ENCODE data around the gene ACTR3. TPM values are rescaled to one million over a fixed set of nuclear protein-coding genes. Genes with fewer than 3 reads are reported as not detected.
A peak's percentile ranks its signal among the peaks of the same experiment; 100 is the strongest.
"Not testable (repeated sequence)": the region's sequence is repeated elsewhere in the genome, so short reads cannot be mapped to it uniquely, and the experiment has no call there.

The ACTR3 gene
- total RNA-seq, 2 experiments from 2014 or later: 442 to 449 TPM

DNA sequence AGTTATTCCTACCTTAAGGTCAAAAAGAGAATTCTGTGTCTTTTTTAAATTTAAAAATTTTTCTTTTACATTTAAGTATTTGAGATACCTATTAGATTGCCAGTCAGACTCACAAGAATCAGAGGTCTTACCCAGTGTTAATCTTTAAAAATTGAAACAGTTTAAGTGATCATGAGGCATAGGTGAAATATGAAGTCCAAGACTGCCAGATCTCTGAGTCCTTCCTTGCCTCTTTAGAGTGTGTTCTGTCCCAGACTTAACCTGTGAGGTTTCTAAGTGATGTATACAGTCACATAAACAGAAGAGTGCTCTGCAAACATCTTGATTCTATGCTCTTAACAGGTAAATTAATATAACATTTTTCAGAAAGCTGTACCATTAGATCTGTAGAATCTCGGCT is 40.6 kb downstream of the ACTR3 start:
- DNase-seq (no peak), ATAC-seq (no peak)
- POLR2A ChIA-PET: no interaction called here
- Mint-ChIP-seq H3K27ac (peak overlapping the region; percentile 62), H3K4me1 (ENCODE audit: low read depth) (peaks cover 36% of the 10 kb centered on the region), H3K36me3 (ENCODE audit: low read depth) (peaks cover 53% of the 10 kb centered on the region), H3K9me3 (no peaks in the 10 kb centered on the region), H3K4me3 (no peak overlapping the region), H3K27me3 (no peaks in the 10 kb centered on the region)
- CTCF ChIA-PET: interaction anchor here (0.7 kb wide), 1 partner anchor 45 kb away, joined by 3 read pairs; no protein-coding TSS in a partner anchor
- intact Hi-C loops (cut with micrococcal nuclease): no loop called here
- TF ChIP-seq CTCF (IDR thresholded peaks at IDR 0.05): no peak

DNA sequence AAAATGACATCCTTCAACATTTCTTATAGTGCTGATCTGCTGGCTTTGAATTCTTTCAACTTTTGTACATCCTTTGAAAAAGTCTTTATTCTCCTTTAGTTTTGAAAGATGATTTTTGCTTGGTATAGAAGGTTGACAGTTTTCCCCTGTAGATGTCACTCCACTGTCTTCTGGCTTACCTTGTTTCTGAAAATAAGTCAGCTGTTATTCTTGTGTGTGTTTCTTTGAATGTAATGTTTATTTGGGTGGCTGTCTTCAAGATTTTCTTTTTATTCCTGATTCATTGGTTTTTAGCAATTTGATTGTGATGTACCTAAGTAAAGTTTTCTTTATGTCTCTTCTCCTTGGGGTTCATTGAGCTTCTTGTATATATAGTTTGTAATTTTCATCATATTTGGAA is 47.6 kb downstream of the ACTR3 start:
- no peak for ATAC-seq
- no peak overlapping the region for H3K4me3 Mint-ChIP-seq
- H3K27me3 Mint-ChIP-seq: no peaks in the 10 kb centered on the region
- H3K9me3 Mint-ChIP-seq: peaks cover 7% of the 10 kb centered on the region
- ChIA-PET CTCF (interaction anchor here (1.3 kb wide), 1 partner anchor 44 kb away, joined by 3 read pairs; no protein-coding TSS in a partner anchor), POLR2A (no interaction called here)
- intact Hi-C loops (cut with micrococcal nuclease): no loop called here
- peak overlapping the region; percentile 38 for H3K27ac Mint-ChIP-seq
- no peak for DNase-seq
- peaks cover 57% of the 10 kb centered on the region for H3K36me3 Mint-ChIP-seq (ENCODE audit: low read depth)
- H3K4me1 Mint-ChIP-seq (ENCODE audit: low read depth): peaks cover 7% of the 10 kb centered on the region
- TF ChIP-seq CTCF (IDR thresholded peaks at IDR 0.05): no peak

- TF ChIP-seq CTCF (IDR thresholded peaks at IDR 0.05): no peak
- ChIA-PET CTCF (no interaction called here), POLR2A (no interaction called here)
- Mint-ChIP-seq H3K27ac (no peak overlapping the region), H3K27me3 (no peaks in the 10 kb centered on the region), H3K4me1 (ENCODE audit: low read depth) (peaks cover 2% of the 10 kb centered on the region), H3K36me3 (ENCODE audit: low read depth) (peaks cover 49% of the 10 kb centered on the region), H3K4me3 (no peak overlapping the region), H3K9me3 (peaks cover 5% of the 10 kb centered on the region)
- no peak for ATAC-seq
- DNase-seq: no peak
- intact Hi-C loops (cut with micrococcal nuclease): no loop called here
Observed at GRCh38 chr2:113940891-113941290, 51.0 kb downstream of the ACTR3 start.

DNA sequence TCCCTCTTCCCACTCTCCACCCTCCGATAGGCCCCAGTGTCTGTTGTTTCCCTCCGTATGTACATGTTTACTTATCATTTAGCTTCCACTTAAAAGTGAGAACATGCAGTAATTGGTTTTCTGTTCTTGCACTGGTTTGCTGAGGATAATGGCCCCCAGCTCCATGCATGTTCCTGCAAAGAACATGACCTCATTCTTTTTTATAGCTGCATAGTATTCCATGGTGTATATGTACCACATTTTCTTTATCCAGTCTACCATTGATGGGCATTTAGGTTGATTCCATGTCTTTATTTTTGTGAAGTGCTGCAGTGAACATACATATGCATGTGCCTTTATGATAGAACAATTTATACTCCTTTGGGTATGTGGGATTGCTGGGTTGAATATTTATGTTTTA is 55.9 kb downstream of the ACTR3 start:
- ChIA-PET POLR2A (interaction anchor here (1.3 to 1.9 kb wide), 3 partner anchors 10 to 189 kb away, joined by 3 to 6 read pairs (median 3); partner anchors contain the start of gene SLC35F5), CTCF (interaction anchor here (1.0 kb wide), 1 partner anchor 33 kb away, joined by 3 read pairs; no protein-coding TSS in a partner anchor)
- H3K27ac Mint-ChIP-seq: peak overlapping the region; percentile 4
- peaks cover 15% of the 10 kb centered on the region for H3K4me1 Mint-ChIP-seq (ENCODE audit: low read depth)
- H3K4me3 Mint-ChIP-seq; H3K9me3 Mint-ChIP-seq; intact Hi-C loops (cut with micrococcal nuclease); DNase-seq; H3K27me3 Mint-ChIP-seq; ATAC-seq: not testable (repeated sequence)
- H3K36me3 Mint-ChIP-seq (ENCODE audit: low read depth): peaks cover 52% of the 10 kb centered on the region

- intact Hi-C loops (cut with micrococcal nuclease); DNase-seq; H3K27me3 Mint-ChIP-seq; H3K9me3 Mint-ChIP-seq; POLR2A ChIA-PET; H3K4me3 Mint-ChIP-seq; ATAC-seq: not testable (repeated sequence)
- Mint-ChIP-seq H3K4me1 (ENCODE audit: low read depth) (peaks cover 20% of the 10 kb centered on the region), H3K27ac (peak overlapping the region; percentile 66), H3K36me3 (ENCODE audit: low read depth) (peaks cover 68% of the 10 kb centered on the region)
- CTCF ChIA-PET: interaction anchor here (0.6 to 0.7 kb wide), 2 partner anchors 48 to 349 kb away, joined by 3 read pairs; no protein-coding TSS in a partner anchor
Observed at GRCh38 chr2:113950906-113951305, 61.0 kb downstream of the ACTR3 start.

DNA sequence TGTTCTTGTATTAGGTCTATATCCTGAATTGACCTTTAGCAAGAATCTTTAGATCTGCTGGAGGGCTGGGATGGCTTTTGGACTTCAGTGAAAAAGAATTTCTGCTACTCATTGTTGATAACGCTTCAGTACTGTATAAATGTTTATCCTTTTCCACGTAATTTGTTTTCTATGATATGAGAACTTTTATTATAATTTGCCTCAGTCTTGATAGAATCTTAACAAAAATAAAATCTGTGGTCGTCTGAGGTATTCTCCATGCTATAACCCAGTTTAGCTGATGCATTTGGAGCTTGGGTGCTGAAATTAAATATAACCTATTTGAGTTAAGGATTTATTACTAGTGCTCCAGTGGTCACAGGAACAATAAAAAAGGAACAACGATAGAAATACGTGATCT is 71.1 kb downstream of the ACTR3 start:
- ChIA-PET POLR2A (interaction anchor here (1.2 kb wide), 1 partner anchor 73 kb away, joined by 5 read pairs; no protein-coding TSS in a partner anchor), CTCF (interaction anchor here (1.1 to 2.5 kb wide), 2 partner anchors 11 to 18 kb away, joined by 3 to 10 read pairs; no protein-coding TSS in a partner anchor)
- Mint-ChIP-seq H3K9me3 (no peaks in the 10 kb centered on the region), H3K4me3 (no peak overlapping the region), H3K4me1 (ENCODE audit: low read depth) (peaks cover 3% of the 10 kb centered on the region), H3K27me3 (no peaks in the 10 kb centered on the region), H3K36me3 (ENCODE audit: low read depth) (peaks cover 20% of the 10 kb centered on the region), H3K27ac (no peak overlapping the region)
- ATAC-seq (no peak), DNase-seq (no peak)
- TF ChIP-seq CTCF (IDR thresholded peaks at IDR 0.05): no peak
- intact Hi-C loops (cut with micrococcal nuclease): no loop called here

Measured in activated CD8-positive, alpha-beta T cell treated with anti-CD3 and anti-CD28 coated beads for 36 hours (primary cell).